Measurements from ENCODE around the gene CYP4F8. TPM values are rescaled to one million over a fixed set of nuclear protein-coding genes. Genes with fewer than 3 reads are reported as not detected.

The CYP4F8 gene
- total RNA-seq, 2 donors from 2014 or later: not detected

DNA sequence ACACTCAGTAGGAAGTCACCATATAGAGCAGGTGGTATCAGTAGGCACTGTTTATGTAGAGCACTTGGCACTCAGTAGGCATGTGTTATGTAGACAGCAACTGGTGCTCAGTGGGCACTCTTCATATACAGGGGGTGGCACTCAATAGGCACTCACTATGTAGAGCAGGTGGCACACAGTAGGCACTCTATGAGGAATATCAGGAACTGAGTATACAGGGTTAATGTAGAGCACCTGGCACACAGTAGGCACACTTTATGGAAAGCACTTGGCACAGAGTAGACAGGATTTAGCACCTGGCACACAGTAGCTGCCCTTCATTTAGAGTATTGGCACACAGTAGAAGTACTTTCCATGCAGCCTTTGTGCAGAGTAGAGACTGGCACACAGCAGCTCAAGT is 24.6 kb downstream of the CYP4F8 start:
- TF ChIP-seq, protein P1, sequence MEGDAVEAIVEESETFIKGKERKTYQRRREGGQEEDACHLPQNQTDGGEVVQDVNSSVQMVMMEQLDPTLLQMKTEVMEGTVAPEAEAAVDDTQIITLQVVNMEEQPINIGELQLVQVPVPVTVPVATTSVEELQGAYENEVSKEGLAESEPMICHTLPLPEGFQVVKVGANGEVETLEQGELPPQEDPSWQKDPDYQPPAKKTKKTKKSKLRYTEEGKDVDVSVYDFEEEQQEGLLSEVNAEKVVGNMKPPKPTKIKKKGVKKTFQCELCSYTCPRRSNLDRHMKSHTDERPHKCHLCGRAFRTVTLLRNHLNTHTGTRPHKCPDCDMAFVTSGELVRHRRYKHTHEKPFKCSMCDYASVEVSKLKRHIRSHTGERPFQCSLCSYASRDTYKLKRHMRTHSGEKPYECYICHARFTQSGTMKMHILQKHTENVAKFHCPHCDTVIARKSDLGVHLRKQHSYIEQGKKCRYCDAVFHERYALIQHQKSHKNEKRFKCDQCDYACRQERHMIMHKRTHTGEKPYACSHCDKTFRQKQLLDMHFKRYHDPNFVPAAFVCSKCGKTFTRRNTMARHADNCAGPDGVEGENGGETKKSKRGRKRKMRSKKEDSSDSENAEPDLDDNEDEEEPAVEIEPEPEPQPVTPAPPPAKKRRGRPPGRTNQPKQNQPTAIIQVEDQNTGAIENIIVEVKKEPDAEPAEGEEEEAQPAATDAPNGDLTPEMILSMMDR (IDR thresholded peaks at IDR 0.05): no peak
- H3K9me3 ChIP-seq: peaks cover 0 to 1% of the 10 kb centered on the region in 2 donors
- no peak for DNase-seq (ENCODE audit: low spot score)
- no peak overlapping the region for H3K4me3 ChIP-seq
- no peaks in the 10 kb centered on the region for H3K27me3 ChIP-seq
- H3K36me3 ChIP-seq: no peaks in the 10 kb centered on the region
- H3K4me1 ChIP-seq: no peaks in the 10 kb centered on the region
- H3K27ac ChIP-seq: no peak overlapping the region

DNA sequence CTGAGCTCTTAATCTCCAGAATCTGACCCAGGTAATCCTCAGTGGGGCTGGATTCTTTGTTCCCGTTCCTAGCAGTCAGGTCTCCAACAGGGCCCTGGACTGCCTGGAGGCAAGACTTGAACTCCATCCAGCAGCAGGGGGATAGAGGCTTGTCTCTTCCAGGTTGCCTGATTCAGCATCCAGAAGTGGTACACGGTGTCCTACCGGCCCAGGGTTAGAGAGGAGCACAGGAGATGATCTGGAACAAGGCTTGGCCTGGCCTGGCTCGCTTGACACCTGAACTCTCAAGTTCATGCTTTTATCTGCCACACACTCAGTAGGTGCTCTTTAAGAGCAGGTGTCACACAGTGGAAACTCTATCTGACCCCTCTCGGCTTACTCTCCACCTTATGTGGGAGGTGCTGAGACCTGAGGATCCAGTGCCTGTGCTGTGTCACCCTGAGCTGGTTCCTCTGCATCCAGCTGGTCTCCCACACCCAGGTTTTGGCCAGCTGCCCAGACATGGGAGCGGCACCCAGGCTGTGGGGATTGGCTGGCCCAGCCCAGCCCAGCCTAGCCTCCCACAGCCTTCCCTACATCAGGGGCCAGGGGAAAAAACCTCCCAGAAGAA is 25.4 kb downstream of the CYP4F8 start, which contains the start of gene CYP4F3:
TSS of gene CYP4F3 (plus strand) at position 604 of the 610 bp plus-strand sequence. CDS start 519 bp downstream, outside the sequence.
- Histone ChIP-seq H3K27me3 (no peaks in the 10 kb centered on the region), H3K27ac (no peak within 1 kb of the TSS), H3K36me3 (no peaks in the 10 kb centered on the region), H3K4me3 (no peak within 1 kb of the TSS), H3K4me1 (no peaks in the 10 kb centered on the region), H3K9me3 (no peaks in the 10 kb centered on the region)
- TF ChIP-seq, protein P1 (IDR thresholded peaks at IDR 0.05): no peak
- DNase-seq (ENCODE audit: low spot score): no peak

DNA sequence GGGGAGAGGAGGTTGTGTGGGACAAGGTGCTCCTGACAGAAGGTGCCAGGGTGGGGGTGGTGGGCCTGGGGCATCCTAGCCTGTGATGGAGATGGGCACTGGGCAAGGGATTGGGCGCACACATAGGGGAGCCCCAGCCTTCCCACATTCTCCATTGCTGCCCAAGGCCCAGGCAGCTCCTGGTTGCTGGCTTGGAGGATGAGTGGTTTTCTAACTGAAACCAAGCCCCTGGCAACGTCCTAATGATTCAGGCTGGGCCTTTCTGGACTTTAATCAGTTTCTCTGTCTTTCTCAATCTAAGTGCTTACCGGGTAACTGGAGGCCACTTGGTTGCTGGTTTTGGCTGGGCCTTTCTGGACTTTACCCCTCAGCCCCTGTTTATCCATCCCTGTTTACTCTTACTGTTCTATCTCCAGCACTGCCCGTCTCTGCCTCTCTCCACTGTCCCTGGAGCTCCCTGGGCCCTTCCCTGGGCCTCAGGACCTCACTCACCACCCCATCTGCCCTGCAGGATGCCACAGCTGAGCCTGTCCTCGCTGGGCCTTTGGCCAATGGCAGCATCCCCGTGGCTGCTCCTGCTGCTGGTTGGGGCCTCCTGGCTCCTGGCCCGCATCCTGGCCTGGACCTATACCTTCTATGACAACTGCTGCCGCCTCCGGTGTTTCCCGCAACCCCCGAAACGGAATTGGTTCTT is 26.0 kb downstream of the CYP4F8 start:
- no peak for DNase-seq (ENCODE audit: low spot score)

DNA sequence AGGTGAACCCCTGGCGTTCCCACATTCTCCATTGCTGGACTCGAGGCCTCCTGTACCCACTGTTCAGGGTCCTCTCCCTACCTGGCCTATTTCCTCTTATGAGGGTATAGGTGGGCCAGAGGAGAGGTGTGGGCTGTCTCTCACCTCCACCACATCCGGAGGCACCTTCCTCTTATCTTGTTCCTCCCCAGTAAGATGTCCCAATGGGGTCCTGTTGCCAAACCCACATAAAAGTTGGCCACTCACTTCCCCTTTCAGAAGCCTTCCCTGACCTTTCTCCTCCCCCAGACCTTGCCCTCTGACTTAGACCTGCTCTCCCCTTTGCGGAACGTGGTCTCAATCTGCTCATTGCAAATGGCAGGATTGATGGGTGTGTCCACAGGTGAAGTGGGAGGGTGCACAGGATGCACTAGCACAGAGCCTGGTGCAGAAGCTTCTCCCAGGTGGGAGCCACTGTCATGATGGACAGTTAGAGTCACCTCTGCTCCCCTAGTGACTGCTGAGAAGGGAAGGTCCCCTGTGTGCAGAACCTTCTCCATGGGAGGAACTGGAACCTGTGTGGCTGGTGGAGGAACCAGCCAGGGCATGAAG is 27.0 kb downstream of the CYP4F8 start:
- TF ChIP-seq, protein P1 (IDR thresholded peaks at IDR 0.05): no peak
- no peaks in the 10 kb centered on the region for H3K36me3 ChIP-seq
- H3K4me3 ChIP-seq: no peak overlapping the region
- no peak overlapping the region for H3K27ac ChIP-seq
- no peaks in the 10 kb centered on the region for H3K9me3 ChIP-seq
- H3K4me1 ChIP-seq: no peaks in the 10 kb centered on the region
- no peak for DNase-seq (ENCODE audit: low spot score)
- H3K27me3 ChIP-seq: no peaks in the 10 kb centered on the region

More for the DNA sequence above, 26.0 kb downstream of the CYP4F8 start:
- Histone ChIP-seq H3K27ac (no peak overlapping the region), H3K4me3 (no peak overlapping the region), H3K9me3 (no peaks in the 10 kb centered on the region), H3K4me1 (no peaks in the 10 kb centered on the region), H3K27me3 (no peaks in the 10 kb centered on the region), H3K36me3 (no peaks in the 10 kb centered on the region)
- TF ChIP-seq, protein P1 (IDR thresholded peaks at IDR 0.05): no peak

DNA sequence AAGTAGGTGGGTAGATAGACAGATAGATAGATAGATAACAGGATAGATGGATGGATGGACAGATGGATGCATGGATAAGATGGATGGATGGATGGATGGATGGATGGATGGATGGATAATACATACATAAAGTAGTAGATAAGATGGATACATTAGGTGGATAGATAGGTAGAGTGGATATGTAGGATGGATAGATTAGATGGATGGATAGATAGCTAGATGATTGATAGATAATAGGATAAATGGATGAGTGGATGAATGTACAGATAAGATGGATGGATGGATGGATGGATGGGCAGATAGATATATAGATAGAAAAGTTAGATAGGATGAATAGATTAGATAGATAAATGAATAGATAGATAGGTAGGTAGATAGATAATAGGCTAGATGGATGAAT is 27.8 kb downstream of the CYP4F8 start:
- H3K36me3 ChIP-seq: no peaks in the 10 kb centered on the region
- no peaks in the 10 kb centered on the region for H3K9me3 ChIP-seq
- H3K27me3 ChIP-seq: no peaks in the 10 kb centered on the region
- no peaks in the 10 kb centered on the region for H3K4me1 ChIP-seq
- no peak overlapping the region for H3K4me3 ChIP-seq
- no peak for DNase-seq (ENCODE audit: low spot score)
- TF ChIP-seq, protein P1 (IDR thresholded peaks at IDR 0.05): no peak
- H3K27ac ChIP-seq: no peak overlapping the region

Data from right atrium auricular region (tissue), 2 donors.